GM12892 (cell line): Measurements from ENCODE around the gene SPIN2B. TPM values are rescaled to one million over a fixed set of nuclear protein-coding genes. Genes with fewer than 3 reads are reported as not detected.
"Not testable (repeated sequence)": the region's sequence is repeated elsewhere in the genome, so short reads cannot be mapped to it uniquely, and the experiment has no call there.

Experiments
- DNase-seq: peaks from one replicate; pipeline ENCODE4 v3.0.0; 2011; ENCODE audit not compliant: insufficient read length
- FAIRE-seq: peaks from 2 replicates; lab custom pipeline; 2011; peaks lifted over from hg19 to GRCh38; lab: Jason Lieb, UNC
- POLR2A ChIP-seq: IDR thresholded peaks from 2 replicates; pipeline ENCODE4 v1.6.1; 2011; ENCODE audit warnings: low read depth, low read length, control low read depth
- POLR2AphosphoS5 ChIP-seq: IDR thresholded peaks from 2 replicates; pipeline ENCODE4 v1.6.1; 2011; ENCODE audit warnings: low read depth, low read length, control low read depth
- TAF1 ChIP-seq: IDR thresholded peaks from 2 replicates; pipeline ENCODE4 v1.6.1; 2011; ENCODE audit warnings: low read depth, mild to moderate bottlenecking, control low read depth, low read length, borderline replicate concordance
- polyA plus RNA-seq: library from polyadenylated mRNA; unstranded; fragments of >200 nt; gene quantifications from one replicate; pipeline ENCODE4 v1.2.1, GENCODE V29; 2012; ENCODE audit warnings: missing spikeins, inconsistent platforms; ENCODE audit not compliant: missing spikeins

SPIN2B gene
- polyA plus RNA-seq = 5.9 TPM

- FAIRE-seq = peak; percentile 92
- TF ChIP-seq POLR2A (peak; percentile 83), TAF1 (peak; percentile 26; the same call in 1 of the 2 replicates), POLR2AphosphoS5 (peak; percentile 58)
- DNase-seq = peak; percentile 69
Observed at GRCh38 chrX:57121162-57121755, at the start of gene SPIN2B. Gene SPIN2B, minus strand, starts transcription at chrX:57121548.

- FAIRE-seq = no peak
- DNase-seq = no peak
- TF ChIP-seq POLR2AphosphoS5 = no peak
- no peak for TF ChIP-seq TAF1
- no peak for TF ChIP-seq POLR2A
Observed at GRCh38 chrX:57156397-57157049, 35.2 kb upstream of the SPIN2B start.

- DNase-seq = no peak
- no peak for TF ChIP-seq TAF1
- no peak for TF ChIP-seq POLR2AphosphoS5
- no peak for TF ChIP-seq POLR2A
- FAIRE-seq = no peak
Observed at GRCh38 chrX:57155171-57155570, 33.8 kb upstream of the SPIN2B start.

- FAIRE-seq, DNase-seq: not testable (repeated sequence)
Observed at GRCh38 chrX:57152222-57152621, 30.9 kb upstream of the SPIN2B start.

- no peak for FAIRE-seq
Observed at GRCh38 chrX:57138674-57139073, 17.3 kb upstream of the SPIN2B start.

GRCh38 chrX:57137501-57137900, 16.2 kb upstream of the SPIN2B start:
- TF ChIP-seq TAF1 (no peak), POLR2AphosphoS5 (no peak), POLR2A (no peak)
- no peak for FAIRE-seq
- DNase-seq = no peak

More at GRCh38 chrX:57138674-57139073, 17.3 kb upstream of the SPIN2B start:
- no peak for TF ChIP-seq TAF1
- TF ChIP-seq POLR2A = no peak
- TF ChIP-seq POLR2AphosphoS5 = no peak
- DNase-seq = no peak

- DNase-seq = not testable (repeated sequence)
Observed at GRCh38 chrX:57137073-57137472, 15.7 kb upstream of the SPIN2B start, which contains the start of gene SPIN2A. Gene SPIN2A, minus strand, starts transcription at chrX:57137397. Its CDS starts 800 bp downstream, at chrX:57136597.

GRCh38 chrX:57136589-57136988, 15.2 kb upstream of the SPIN2B start:
- DNase-seq = not testable (repeated sequence)
- FAIRE-seq = peak; percentile 58

More at GRCh38 chrX:57137073-57137472, 15.7 kb upstream of the SPIN2B start, which contains the start of gene SPIN2A:
- not testable (repeated sequence) for FAIRE-seq

GRCh38 chrX:57135287-57135686, 13.9 kb upstream of the SPIN2B start:
- FAIRE-seq (no peak), DNase-seq (no peak)
- TF ChIP-seq POLR2A (no peak), TAF1 (no peak), POLR2AphosphoS5 (no peak)

- no peak for DNase-seq
- no peak for FAIRE-seq
- TF ChIP-seq TAF1 = no peak
- no peak for TF ChIP-seq POLR2A
- no peak for TF ChIP-seq POLR2AphosphoS5
Observed at GRCh38 chrX:57134702-57135101, 13.4 kb upstream of the SPIN2B start.

- TF ChIP-seq POLR2AphosphoS5 = no peak
- no peak for TF ChIP-seq POLR2A
- no peak for TF ChIP-seq TAF1
- FAIRE-seq (no peak), DNase-seq (no peak)
Observed at GRCh38 chrX:57133706-57134105, 12.4 kb upstream of the SPIN2B start.

GRCh38 chrX:57133284-57133683, 11.9 kb upstream of the SPIN2B start:
- not testable (repeated sequence) for DNase-seq, FAIRE-seq
